Measurements from ENCODE around the gene CCDC181.
"Not testable (repeated sequence)": the region's sequence is repeated elsewhere in the genome, so short reads cannot be mapped to it uniquely, and the experiment has no call there.

The CCDC181 gene

GRCh38 chr1:169427081-169427641 is at the start of gene CCDC181:
TSS of gene CCDC181 (minus strand) at chr1:169427474. CDS start at chr1:169424927, 2,547 bp downstream.
- DNase-seq (ENCODE audit: low read depth, low spot score): no peak

- DNase-seq (ENCODE audit: low read depth, low spot score): no peak
Measured at GRCh38 chr1:169475806-169476387, 48.6 kb upstream of the CCDC181 start.

GRCh38 chr1:169474302-169474995 is 47.2 kb upstream of the CCDC181 start:
- no peak for DNase-seq (ENCODE audit: low read depth, low spot score)

GRCh38 chr1:169473347-169473746 is 46.1 kb upstream of the CCDC181 start:
- DNase-seq (ENCODE audit: low read depth, low spot score): no peak

- DNase-seq (ENCODE audit: low read depth, low spot score): no peak
Measured at GRCh38 chr1:169472738-169473137, 45.5 kb upstream of the CCDC181 start.

- no peak for DNase-seq (ENCODE audit: low read depth, low spot score)
Measured at GRCh38 chr1:169468982-169469381, 41.7 kb upstream of the CCDC181 start.

GRCh38 chr1:169466259-169467230 is 39.3 kb upstream of the CCDC181 start:
- no peak for DNase-seq (ENCODE audit: low read depth, low spot score)

- DNase-seq (ENCODE audit: low read depth, low spot score): no peak
Measured at GRCh38 chr1:169465281-169465680, 38.0 kb upstream of the CCDC181 start.

- DNase-seq (ENCODE audit: low read depth, low spot score): no peak
Measured at GRCh38 chr1:169462385-169462784, 35.1 kb upstream of the CCDC181 start.

- DNase-seq (ENCODE audit: low read depth, low spot score): no peak
Measured at GRCh38 chr1:169461390-169462000, 34.2 kb upstream of the CCDC181 start.

GRCh38 chr1:169460191-169460833 is 33.0 kb upstream of the CCDC181 start:
- no peak for DNase-seq (ENCODE audit: low read depth, low spot score)

- DNase-seq (ENCODE audit: low read depth, low spot score): no peak
Measured at GRCh38 chr1:169457443-169457842, 30.2 kb upstream of the CCDC181 start.

- no peak for DNase-seq (ENCODE audit: low read depth, low spot score)
Measured at GRCh38 chr1:169456029-169456428, 28.8 kb upstream of the CCDC181 start.

- no peak for DNase-seq (ENCODE audit: low read depth, low spot score)
Measured at GRCh38 chr1:169452921-169453320, 25.6 kb upstream of the CCDC181 start.

GRCh38 chr1:169451218-169451824 is 24.0 kb upstream of the CCDC181 start:
- DNase-seq (ENCODE audit: low read depth, low spot score): no peak

GRCh38 chr1:169443923-169444322 is 16.6 kb upstream of the CCDC181 start:
- no peak for DNase-seq (ENCODE audit: low read depth, low spot score)

- DNase-seq (ENCODE audit: low read depth, low spot score): no peak
Measured at GRCh38 chr1:169426174-169426705, 1.0 kb downstream of the CCDC181 start.

GRCh38 chr1:169421309-169421708 is 6.0 kb downstream of the CCDC181 start:
- DNase-seq (ENCODE audit: low read depth, low spot score): no peak

GRCh38 chr1:169414952-169415351 is 12.3 kb downstream of the CCDC181 start:
- no peak for DNase-seq (ENCODE audit: low read depth, low spot score)

GRCh38 chr1:169408340-169408739 is 18.9 kb downstream of the CCDC181 start:
- DNase-seq (ENCODE audit: low read depth, low spot score): not testable (repeated sequence)

All from activated CD4-positive, CD25-positive, alpha-beta regulatory T cell treated with anti-CD3 and anti-CD28 coated beads, Interleukin-2, amount 50 U/mL, for 16 hours (primary cell).